H9 (cell line): ENCODE data around the gene TNS2. TPM values are rescaled to one million over a fixed set of nuclear protein-coding genes. Genes with fewer than 3 reads are reported as not detected.

Experiments
- DNase-seq: peaks from one replicate; pipeline ENCODE4 v3.0.0-alpha.2; 2017
- H2AFZ ChIP-seq: one replicate; pipeline ENCODE4 v1.6.1; 2013; ENCODE audit warnings: mild to moderate bottlenecking, low read length, control low read depth, moderate library complexity
- H2AK5ac ChIP-seq: 2 replicates; pipeline ENCODE4 v1.6.1; 2013; ENCODE audit warnings: low read length, control low read depth, mixed read lengths; ENCODE audit not compliant: insufficient read length
- H2BK120ac ChIP-seq: one replicate; pipeline ENCODE4 v1.6.1; 2013; ENCODE audit warnings: low read depth, mild to moderate bottlenecking, low read length, control low read depth, inconsistent platforms; ENCODE audit not compliant: poor library complexity, severe bottlenecking
- H2BK12ac ChIP-seq: 2 replicates; pipeline ENCODE4 v1.6.1; 2013; ENCODE audit warnings: low read length, control low read depth, mixed read lengths, low read depth; ENCODE audit not compliant: insufficient read length
- H2BK15ac ChIP-seq: 2 replicates; pipeline ENCODE4 v1.6.1; 2013; ENCODE audit warnings: low read depth, low read length, control low read depth
- H2BK20ac ChIP-seq: one replicate; pipeline ENCODE4 v1.6.1; 2013; ENCODE audit warnings: low read depth, mild to moderate bottlenecking, low read length, control low read depth, inconsistent platforms; ENCODE audit not compliant: poor library complexity, severe bottlenecking
- H2BK5ac ChIP-seq: 2 replicates; pipeline ENCODE4 v1.6.1; 2013; ENCODE audit warnings: low read length, control low read depth, mixed read lengths; ENCODE audit not compliant: insufficient read length
- H3K14ac ChIP-seq: 2 replicates; pipeline ENCODE4 v1.6.1; 2013; ENCODE audit warnings: low read length, control low read depth; ENCODE audit not compliant: insufficient read depth
- H3K18ac ChIP-seq: 2 replicates; pipeline ENCODE4 v1.6.1; 2013; ENCODE audit warnings: low read depth, mild to moderate bottlenecking, mixed read lengths, low read length, control low read depth; ENCODE audit not compliant: insufficient read length
- H3K23ac ChIP-seq: 2 replicates; pipeline ENCODE4 v1.6.1; 2013; ENCODE audit warnings: low read length, control low read depth, mixed read lengths, low read depth; ENCODE audit not compliant: insufficient read length
- H3K23me2 ChIP-seq: 2 replicates; pipeline ENCODE4 v1.6.1; 2013; ENCODE audit warnings: low read depth, mild to moderate bottlenecking, mixed read lengths, low read length, control low read depth; ENCODE audit not compliant: insufficient read length, poor library complexity, severe bottlenecking
- H3K27ac ChIP-seq: 2 replicates; pipeline ENCODE4 v1.5.1; 2013; ENCODE audit warnings: low read length, control low read depth, mixed read lengths, low read depth; ENCODE audit not compliant: insufficient read length
- H3K27me3 ChIP-seq: 2 replicates; pipeline ENCODE4 v1.6.1; 2013; ENCODE audit warnings: low read length, control low read depth, inconsistent platforms; ENCODE audit not compliant: insufficient read depth
- H3K4ac ChIP-seq: 2 replicates; pipeline ENCODE4 v1.6.1; 2013; ENCODE audit warnings: low read depth, mild to moderate bottlenecking, control low read depth, inconsistent platforms, low read length, moderate library complexity
- H3K4me1 ChIP-seq: 2 replicates; pipeline ENCODE4 v1.6.1; 2013; ENCODE audit warnings: low read length, control low read depth, inconsistent platforms; ENCODE audit not compliant: insufficient read depth
- H3K4me2 ChIP-seq: 2 replicates; pipeline ENCODE4 v1.6.1; 2013; ENCODE audit warnings: low read length, control low read depth, mixed read lengths; ENCODE audit not compliant: insufficient read length, insufficient read depth
- H3K56ac ChIP-seq: 2 replicates; pipeline ENCODE4 v1.6.1; 2013; ENCODE audit warnings: low read depth, mild to moderate bottlenecking, mixed read lengths, low read length, control low read depth; ENCODE audit not compliant: insufficient read length
- H3K79me1 ChIP-seq: 2 replicates; pipeline ENCODE4 v1.6.1; 2013; ENCODE audit warnings: low read depth, mild to moderate bottlenecking, moderate library complexity, low read length, control low read depth, inconsistent platforms; ENCODE audit not compliant: insufficient read depth, poor library complexity, severe bottlenecking
- H3K79me2 ChIP-seq: 2 replicates; pipeline ENCODE4 v1.6.1; 2013; ENCODE audit warnings: low read length, control low read depth, inconsistent platforms; ENCODE audit not compliant: insufficient read depth
- H3K9ac ChIP-seq: 2 replicates; pipeline ENCODE4 v1.6.1; 2013; ENCODE audit warnings: low read length, control low read depth, mixed read lengths; ENCODE audit not compliant: insufficient read length; ENCODE audit errors: extremely low read depth
- H3K9me3 ChIP-seq: one replicate; pipeline ENCODE4 v1.6.1; 2013; ENCODE audit warnings: low read depth, low read length, inconsistent platforms; ENCODE audit not compliant: control insufficient read depth
- H3T11ph ChIP-seq: one replicate; pipeline ENCODE4 v1.6.1; 2013; ENCODE audit warnings: mild to moderate bottlenecking, low read length, control low read depth, inconsistent platforms
- H4K20me1 ChIP-seq: one replicate; pipeline ENCODE4 v1.6.1; 2013; ENCODE audit not compliant: control insufficient read depth, insufficient read length, insufficient read depth
- H4K5ac ChIP-seq: 2 replicates; pipeline ENCODE4 v1.6.1; 2013; ENCODE audit warnings: low read depth, mild to moderate bottlenecking, mixed read lengths, low read length, control low read depth; ENCODE audit not compliant: insufficient read length
- H4K8ac ChIP-seq: replicated peaks from 2 replicates; pipeline ENCODE4 v1.6.1; 2013; ENCODE audit warnings: low read length, control low read depth, mixed read lengths, low read depth; ENCODE audit not compliant: insufficient read length
- H4K91ac ChIP-seq: 2 replicates; pipeline ENCODE4 v1.6.1; 2013; ENCODE audit warnings: low read depth, mild to moderate bottlenecking, moderate library complexity, mixed read lengths, low read length, control low read depth; ENCODE audit not compliant: insufficient read length
- H3K27ac Mint-ChIP-seq, 3 experiments: 2 replicates in 2 of 3; 3 replicates in 1 of 3; pipeline ENCODE4 v1.8.0; 2020 to 2021; ENCODE audit warnings: mixed read lengths in 3 of 3, mild to moderate bottlenecking in 1 of 3, moderate library complexity in 1 of 3
- H3K27me3 Mint-ChIP-seq: 2 replicates; pipeline ENCODE4 v1.8.0; 2021; ENCODE audit warnings: low read depth, mild to moderate bottlenecking, moderate library complexity, mixed read lengths
- H3K36me3 Mint-ChIP-seq, 3 experiments: 2 replicates in 2 of 3; 3 replicates in 1 of 3; pipeline ENCODE4 v1.8.0; 2020 to 2021; ENCODE audit warnings: low read depth in 3 of 3, mixed read lengths in 3 of 3; ENCODE audit not compliant: insufficient read depth in 1 of 3
- H3K4me1 Mint-ChIP-seq, 2 experiments: 2 replicates each; pipeline ENCODE4 v1.8.0; 2020; ENCODE audit warnings: mixed read lengths in 2 of 2
- H3K4me3 Mint-ChIP-seq, 2 experiments: 2 replicates in 1 of 2; 3 replicates in 1 of 2; pipeline ENCODE4 v1.8.0; 2020 to 2021; ENCODE audit warnings: mild to moderate bottlenecking in 2 of 2, mixed read lengths in 2 of 2, moderate library complexity in 1 of 2
- H3K9me3 Mint-ChIP-seq, 2 experiments: 2 replicates in 1 of 2; 3 replicates in 1 of 2; pipeline ENCODE4 v1.8.0; 2020; ENCODE audit warnings: mild to moderate bottlenecking in 2 of 2, mixed read lengths in 2 of 2, moderate library complexity in 1 of 2
- CTCF ChIP-seq: fragments of 200-600 bp; sonication (generic); conservative IDR thresholded peaks from 3 replicates; pipeline ENCODE4 v1.8.0; 2021; ENCODE audit warnings: antibody characterized with exemption, mild to moderate bottlenecking
- WGBS: extraction: QIAGEN DNeasy Blood & Tissue Kit; methylation state at CpG from one replicate; pipeline ENCODE4 v1.1.7; 2013; ENCODE audit warnings: missing lambda C conversion rate, low lambda C conversion rate, mixed read lengths; ENCODE audit not compliant: insufficient read length; ENCODE audit errors: extremely low coverage; 5-methylcytosine and 5-hydroxymethylcytosine counted together
- total RNA-seq: library from RNA; stranded (reverse); gene quantifications from 2 replicates; pipeline ENCODE4 v1.2.1, GENCODE V29; 2021

The TNS2 gene
- total RNA-seq, 1 experiment from 2014 or later: 4.5 TPM

GRCh38 chr12:53053218-53054111, 3.6 kb downstream of the TNS2 start:
- no peak overlapping the region for H3K9ac ChIP-seq
- H3K27me3 Mint-ChIP-seq: peaks cover 32% of the 10 kb centered on the region
- H2BK12ac ChIP-seq: no peak overlapping the region
- peaks cover 35 to 42% of the 10 kb centered on the region in 2 experiments for H3K4me1 Mint-ChIP-seq
- H3K27me3 ChIP-seq: no peaks in the 10 kb centered on the region
- peak overlapping the region; percentile 89 to 96 for H3K4me3 Mint-ChIP-seq
- H3K4ac ChIP-seq: no peak overlapping the region
- H3K4me2 ChIP-seq: peak overlapping the region; percentile 55
- no peak overlapping the region; the same call in 1 of the 2 replicates for H3K14ac ChIP-seq
- H3K23me2 ChIP-seq: peaks cover 3% of the 10 kb centered on the region
- H3K36me3 Mint-ChIP-seq: peaks cover 6 to 8% (median 7%) of the 10 kb centered on the region in 3 experiments; a peak in 5 of 7 replicates
- no peak overlapping the region for H3K27ac ChIP-seq
- H2AK5ac ChIP-seq: no peak overlapping the region
- no peak overlapping the region for H3K56ac ChIP-seq
- no CpG with 5 or more reads among the region's 16 CpGs for WGBS
- no peak overlapping the region for H4K5ac ChIP-seq
- no peak overlapping the region for H2BK5ac ChIP-seq
- no peaks in the 10 kb centered on the region for H3K9me3 Mint-ChIP-seq
- H3T11ph ChIP-seq: no peak overlapping the region
- no peak overlapping the region for H2BK20ac ChIP-seq
- no peak overlapping the region for H2BK120ac ChIP-seq
- no peak overlapping the region for H3K23ac ChIP-seq
- peak; percentile 91 for TF ChIP-seq CTCF
- no peak overlapping the region for H3K18ac ChIP-seq
- H3K27ac Mint-ChIP-seq: peak overlapping the region; percentile 94 to 98 (median 97); a peak in 5 of 7 replicates
- H2BK15ac ChIP-seq: no peak overlapping the region
- H3K79me2 ChIP-seq: no peaks in the 10 kb centered on the region; the same call in 1 of the 2 replicates
- H4K8ac ChIP-seq: no peak overlapping the region
- no peaks in the 10 kb centered on the region for H3K79me1 ChIP-seq
- H3K9me3 ChIP-seq: no peaks in the 10 kb centered on the region
- H2AFZ ChIP-seq: no peak overlapping the region
- peaks cover 20% of the 10 kb centered on the region; the same call in 1 of the 2 replicates for H3K4me1 ChIP-seq
- H4K91ac ChIP-seq: no peak overlapping the region
- no peaks in the 10 kb centered on the region for H4K20me1 ChIP-seq
- DNase-seq: peak; percentile 93
